Vagina (tissue), 2 donors: ENCODE data around the gene RND1.

Experiments
- CTCF ChIP-seq, 3 experiments: fragments of 450-650 bp in 2 of 3; fragments of 200-600 bp in 1 of 3; sonication (generic) in 1 of 3; IDR thresholded peaks; one replicate each; pipeline ENCODE4 v1.5.1; 2017 to 2019; ENCODE audit warnings: antibody characterized with exemption in 3 of 3, mild to moderate bottlenecking in 2 of 3, moderate library complexity in 2 of 3
- POLR2A ChIP-seq, 2 donors: fragments of 450-650 bp; IDR thresholded peaks; one replicate each; pipeline ENCODE4 v1.6.1; 2017; ENCODE audit warnings: antibody characterized with exemption in 2 of 2, mild to moderate bottlenecking in 2 of 2, moderate library complexity in 2 of 2

- no peak for TF ChIP-seq CTCF (IDR thresholded peaks at IDR 0.05)
- TF ChIP-seq POLR2A (IDR thresholded peaks at IDR 0.05): no peak
Observed at GRCh38 chr12:48856379-48856778, 9.3 kb downstream of the RND1 start.
